Hepatocyte (in vitro differentiated cells): ENCODE data around the gene OGDH. TPM values are rescaled to one million over a fixed set of nuclear protein-coding genes. Genes with fewer than 3 reads are reported as not detected.
A peak's percentile ranks its signal among the peaks of the same experiment; 100 is the strongest.

ENCODE experiments used
- DNase-seq: peaks from one replicate; pipeline ENCODE4 v3.0.0-alpha.2; 2016; ENCODE audit warnings: low spot score
- H2AFZ ChIP-seq: fragments of 200-600 bp; sonication (generic); 2 replicates; pipeline ENCODE4 v1.6.0; 2016; ENCODE audit warnings: antibody characterized with exemption, mild to moderate bottlenecking
- H3K27ac ChIP-seq: fragments of 200-600 bp; sonication (generic); 2 replicates; pipeline ENCODE4 v1.5.1; 2016; ENCODE audit warnings: mild to moderate bottlenecking
- H3K27me3 ChIP-seq: fragments of 200-600 bp; sonication (generic); 2 replicates; pipeline ENCODE4 v1.6.1; 2016
- H3K36me3 ChIP-seq: fragments of 200-600 bp; sonication (generic); replicated peaks from 2 replicates; pipeline ENCODE4 v1.5.1; 2016; ENCODE audit warnings: low read depth; ENCODE audit not compliant: insufficient read depth
- H3K4me1 ChIP-seq: fragments of 200-600 bp; sonication (generic); 2 replicates; pipeline ENCODE4 v1.5.1; 2016; ENCODE audit warnings: mild to moderate bottlenecking, moderate library complexity; ENCODE audit not compliant: insufficient read depth
- H3K4me2 ChIP-seq: fragments of 200-600 bp; sonication (generic); 2 replicates; pipeline ENCODE4 v1.6.0; 2016
- H3K4me3 ChIP-seq: fragments of 200-600 bp; sonication (generic); 2 replicates; pipeline ENCODE4 v1.5.1; 2016; ENCODE audit warnings: mild to moderate bottlenecking
- H3K79me2 ChIP-seq: fragments of 200-600 bp; sonication (generic); 2 replicates; pipeline ENCODE4 v1.6.0; 2017; ENCODE audit warnings: mild to moderate bottlenecking
- H3K9me2 ChIP-seq: fragments of 200-600 bp; sonication (generic); replicated peaks from 2 replicates; pipeline ENCODE4 v1.6.0; 2017; ENCODE audit warnings: mild to moderate bottlenecking; ENCODE audit not compliant: insufficient read depth
- H3K9me3 ChIP-seq: fragments of 200-600 bp; sonication (generic); 2 replicates; pipeline ENCODE4 v1.5.1; 2016; ENCODE audit warnings: low read depth, mild to moderate bottlenecking
- H4K20me1 ChIP-seq: fragments of 200-600 bp; sonication (generic); 2 replicates; pipeline ENCODE4 v1.6.0; 2016; ENCODE audit warnings: mild to moderate bottlenecking; ENCODE audit not compliant: insufficient read depth, poor library complexity, severe bottlenecking
- EZH2 ChIP-seq: fragments of 200-600 bp; sonication (generic); IDR thresholded peaks from 2 replicates; pipeline ENCODE4 v1.6.1; 2016; ENCODE audit warnings: antibody characterized with exemption, mild to moderate bottlenecking, borderline replicate concordance
- EZH2phosphoT487 ChIP-seq: fragments of 200-600 bp; sonication (generic); IDR thresholded peaks from one replicate; pipeline ENCODE4 v1.6.1; 2018; ENCODE audit warnings: antibody characterized with exemption, mild to moderate bottlenecking, low read depth, moderate library complexity; ENCODE audit not compliant: unreplicated experiment, severe bottlenecking
- WGBS: methylation state at CpG from one replicate; pipeline ENCODE4 v1.1.6; 2016; ENCODE audit warnings: low lambda C conversion rate; ENCODE audit errors: missing lambda C conversion rate; 5-methylcytosine and 5-hydroxymethylcytosine counted together
- polyA plus RNA-seq: library from polyadenylated mRNA; unstranded; fragments of >200 nt; fragmentation: Nextera tagmentation; extraction: Ambion mirVana; gene quantifications from 2 replicates; pipeline ENCODE4 v1.2.1, GENCODE V29; 2016
- total RNA-seq: library from RNA; depleted of rRNA; stranded (reverse); fragments of >200 nt; gene quantifications from 2 replicates; pipeline ENCODE4 v1.2.3, GENCODE V29; 2014
- TF ChIP-seq, protein P1 (sequence below): fragments of 200-600 bp; sonication (generic); IDR thresholded peaks from 2 replicates; pipeline ENCODE4 v1.5.1; 2016; ENCODE audit warnings: antibody characterized with exemption, mild to moderate bottlenecking; ENCODE audit not compliant: poor library complexity

The OGDH gene
- total and polyA plus RNA-seq, 2 experiments from 2014 or later: 40.8 to 65.3 TPM

DNA sequence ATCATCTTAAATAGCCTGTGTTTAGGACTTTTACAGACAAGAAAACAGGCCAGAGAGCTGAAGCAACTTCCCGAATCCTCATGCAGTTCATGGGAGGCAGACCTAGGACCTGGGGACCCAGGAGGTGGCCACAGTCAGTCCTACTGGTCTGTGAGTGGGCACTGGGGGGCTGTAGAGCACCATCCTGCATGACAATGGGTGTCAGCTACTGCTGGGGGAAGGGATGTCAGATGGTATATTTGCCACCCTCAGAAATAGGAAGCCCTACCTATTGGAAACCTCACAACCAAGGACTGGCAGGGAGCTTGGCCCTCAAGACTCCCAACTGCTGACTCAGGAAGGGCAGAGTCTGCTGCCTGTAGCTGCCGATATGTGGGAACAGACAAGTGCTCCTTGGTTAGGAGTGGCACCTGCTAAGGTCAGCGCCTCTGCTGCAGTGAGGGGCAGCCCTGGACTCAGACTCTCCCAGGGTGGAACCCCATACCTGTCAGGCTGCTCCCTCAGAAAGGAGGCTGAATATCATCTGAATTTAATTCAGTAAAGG is 29.7 kb downstream of the OGDH start:
- no peaks in the 10 kb centered on the region for H3K27me3 ChIP-seq
- DNase-seq: peak; percentile 46
- H3K9me2 ChIP-seq: no peaks in the 10 kb centered on the region
- no peak overlapping the region for H3K4me2 ChIP-seq
- H3K9me3 ChIP-seq: no peaks in the 10 kb centered on the region
- H3K4me3 ChIP-seq: no peak overlapping the region
- H2AFZ ChIP-seq: no peak overlapping the region
- H3K36me3 ChIP-seq: no peaks in the 10 kb centered on the region
- peak overlapping the region; percentile 96 for H3K27ac ChIP-seq
- H3K4me1 ChIP-seq: peaks cover 86% of the 10 kb centered on the region
- no peak for TF ChIP-seq EZH2phosphoT487
- 86% methylated on average over 3 of the region's 3 CpGs for WGBS
- no peaks in the 10 kb centered on the region for H4K20me1 ChIP-seq
- peaks cover 31% of the 10 kb centered on the region for H3K79me2 ChIP-seq

GRCh38 chr7:44636926-44637325 is 30.5 kb downstream of the OGDH start:
- TF ChIP-seq EZH2phosphoT487 (no peak), EZH2 (no peak)
- TF ChIP-seq, protein P1, sequence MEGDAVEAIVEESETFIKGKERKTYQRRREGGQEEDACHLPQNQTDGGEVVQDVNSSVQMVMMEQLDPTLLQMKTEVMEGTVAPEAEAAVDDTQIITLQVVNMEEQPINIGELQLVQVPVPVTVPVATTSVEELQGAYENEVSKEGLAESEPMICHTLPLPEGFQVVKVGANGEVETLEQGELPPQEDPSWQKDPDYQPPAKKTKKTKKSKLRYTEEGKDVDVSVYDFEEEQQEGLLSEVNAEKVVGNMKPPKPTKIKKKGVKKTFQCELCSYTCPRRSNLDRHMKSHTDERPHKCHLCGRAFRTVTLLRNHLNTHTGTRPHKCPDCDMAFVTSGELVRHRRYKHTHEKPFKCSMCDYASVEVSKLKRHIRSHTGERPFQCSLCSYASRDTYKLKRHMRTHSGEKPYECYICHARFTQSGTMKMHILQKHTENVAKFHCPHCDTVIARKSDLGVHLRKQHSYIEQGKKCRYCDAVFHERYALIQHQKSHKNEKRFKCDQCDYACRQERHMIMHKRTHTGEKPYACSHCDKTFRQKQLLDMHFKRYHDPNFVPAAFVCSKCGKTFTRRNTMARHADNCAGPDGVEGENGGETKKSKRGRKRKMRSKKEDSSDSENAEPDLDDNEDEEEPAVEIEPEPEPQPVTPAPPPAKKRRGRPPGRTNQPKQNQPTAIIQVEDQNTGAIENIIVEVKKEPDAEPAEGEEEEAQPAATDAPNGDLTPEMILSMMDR: no peak
- Histone ChIP-seq H4K20me1 (no peaks in the 10 kb centered on the region), H3K4me3 (no peak overlapping the region), H3K9me2 (no peaks in the 10 kb centered on the region), H3K27me3 (no peaks in the 10 kb centered on the region), H3K36me3 (no peaks in the 10 kb centered on the region), H3K4me2 (no peak overlapping the region), H2AFZ (no peak overlapping the region), H3K27ac (peak overlapping the region; percentile 96), H3K79me2 (peaks cover 37% of the 10 kb centered on the region), H3K4me1 (peaks cover 77% of the 10 kb centered on the region), H3K9me3 (no peaks in the 10 kb centered on the region)
- WGBS: 91% methylated on average over 2 of the region's 2 CpGs
- no peak for DNase-seq

GRCh38 chr7:44637788-44638594 is 31.6 kb downstream of the OGDH start:
- H3K27me3 ChIP-seq: no peaks in the 10 kb centered on the region
- H4K20me1 ChIP-seq: no peaks in the 10 kb centered on the region
- 86% methylated on average over 6 of the region's 8 CpGs for WGBS
- H3K27ac ChIP-seq: peak overlapping the region; percentile 96
- H3K36me3 ChIP-seq: no peaks in the 10 kb centered on the region
- no peak overlapping the region for H2AFZ ChIP-seq
- peaks cover 34% of the 10 kb centered on the region for H3K79me2 ChIP-seq
- H3K9me2 ChIP-seq: no peaks in the 10 kb centered on the region
- H3K9me3 ChIP-seq: no peaks in the 10 kb centered on the region
- peaks cover 67% of the 10 kb centered on the region for H3K4me1 ChIP-seq
- no peak overlapping the region for H3K4me2 ChIP-seq
- TF ChIP-seq, protein P1: no peak
- TF ChIP-seq EZH2phosphoT487: no peak
- TF ChIP-seq EZH2: no peak
- peak; percentile 60 for DNase-seq
- no peak overlapping the region for H3K4me3 ChIP-seq
